Mammary epithelial cell (primary cell): ENCODE measurements around the gene OSTC.

Experiments used
- CTCF ChIP-seq, 2 donors: IDR thresholded peaks in 1 of 2; conservative IDR thresholded peaks in 1 of 2; 2 replicates each; pipeline ENCODE4 v1.5.1; 2011 to 2012; ENCODE audit warnings: inconsistent platforms in 2 of 2, low read length in 2 of 2, mild to moderate bottlenecking in 2 of 2, control low read depth in 1 of 2, low read depth in 1 of 2; ENCODE audit not compliant: insufficient read depth in 1 of 2; ENCODE audit errors: extremely low read depth in 1 of 2
- EZH2 ChIP-seq: IDR thresholded peaks from 2 replicates; pipeline ENCODE4 v1.6.1; 2012; ENCODE audit warnings: low read length, inconsistent platforms, borderline replicate concordance

GRCh38 chr4:108662629-108663028 lies 12.2 kb downstream of the OSTC start:
- TF ChIP-seq CTCF (conservative IDR thresholded peaks at IDR 0.05 in 1 of 2, IDR thresholded peaks at IDR 0.05 in 1 of 2; ENCODE audit: extremely low read depth in 1 of 2, insufficient read depth in 1 of 2, low read depth in 1 of 2, low read length in 2 of 2) (no peak), EZH2 (no peak)
